ENCODE data around the gene KLHDC4.

The KLHDC4 gene

DNA sequence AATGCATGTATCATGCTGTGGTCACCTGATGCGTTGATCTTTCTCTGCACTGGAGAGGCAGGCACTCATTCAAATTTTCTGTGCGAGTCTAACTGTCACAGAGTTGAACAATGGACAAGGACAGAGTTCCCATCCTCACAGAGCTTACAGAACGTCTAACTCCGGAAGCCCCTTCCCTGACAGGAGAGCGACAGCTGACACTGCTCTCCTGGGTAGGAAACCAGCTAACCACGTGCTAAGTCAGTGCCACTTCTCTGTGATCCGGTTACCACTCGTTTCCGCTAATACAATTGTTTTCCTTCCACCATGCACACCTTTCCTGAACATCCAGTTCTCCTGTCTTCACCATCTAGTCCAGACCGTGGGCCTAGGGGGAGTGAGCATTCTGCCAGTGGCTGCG lies 11.3 kb downstream of the KLHDC4 start:
- FAIRE-seq (no peak), DNase-seq (ENCODE audit: insufficient read length, low spot score) (no peak)
- TF ChIP-seq POLR2AphosphoS5 (IDR thresholded peaks at IDR 0.05; ENCODE audit: low read depth, low read length) (no peak), PAX5 (IDR thresholded peaks at IDR 0.05; ENCODE audit: insufficient read depth, low read length, severe bottlenecking) (no peak), POU2F2 (IDR thresholded peaks at IDR 0.05; ENCODE audit: low read depth, low read length) (no peak), TAF1 (IDR thresholded peaks at IDR 0.05; ENCODE audit: low read depth, low read length) (no peak), SPI1 (IDR thresholded peaks at IDR 0.05; ENCODE audit: low read depth, low read length) (no peak), POLR2A (IDR thresholded peaks at IDR 0.05; ENCODE audit: low read depth, low read length) (no peak)

DNA sequence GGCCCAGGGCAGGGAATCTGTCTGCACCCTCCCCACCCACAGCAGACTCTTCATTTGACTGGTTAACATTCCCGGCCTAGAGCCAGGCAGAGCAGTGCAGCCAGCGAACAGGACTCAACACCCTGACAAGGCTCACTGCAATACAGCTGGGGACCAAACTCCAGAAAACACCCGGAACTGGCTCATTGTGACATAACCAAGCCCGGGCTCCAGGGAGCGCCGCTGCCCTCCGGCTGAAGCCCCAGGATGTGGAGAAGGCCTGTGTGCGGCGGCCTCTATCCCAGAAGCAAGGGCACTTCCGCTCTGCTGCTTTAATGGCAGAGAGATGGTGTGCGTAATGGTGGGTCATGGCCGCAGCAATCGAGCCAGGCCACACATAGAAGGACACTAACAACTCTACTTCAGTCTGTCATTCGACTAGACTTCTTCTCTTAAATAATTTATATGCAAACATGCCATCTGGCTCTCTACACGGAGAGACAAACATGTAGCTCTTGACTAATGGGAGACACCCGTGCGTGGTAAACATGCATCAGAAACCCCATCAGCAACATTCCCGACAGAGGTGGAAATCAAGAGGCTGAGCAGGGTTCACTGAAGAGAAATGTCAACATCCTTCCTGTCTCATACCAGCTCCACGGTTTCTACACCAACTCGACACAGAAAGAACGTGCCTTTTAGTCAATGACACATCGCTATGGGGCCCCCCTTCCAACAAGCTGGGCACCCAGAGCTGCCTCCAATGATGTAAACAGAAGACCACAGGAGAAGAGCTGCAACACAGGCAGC lies 18.0 kb downstream of the KLHDC4 start:
- no peak for DNase-seq (ENCODE audit: insufficient read length, low spot score)
- FAIRE-seq: no peak
- TF ChIP-seq POU2F2 (IDR thresholded peaks at IDR 0.05; ENCODE audit: low read depth, low read length): no peak
- TF ChIP-seq POLR2AphosphoS5 (IDR thresholded peaks at IDR 0.05; ENCODE audit: low read depth, low read length): no peak
- no peak for TF ChIP-seq SPI1 (IDR thresholded peaks at IDR 0.05; ENCODE audit: low read depth, low read length)
- no peak for TF ChIP-seq PAX5 (IDR thresholded peaks at IDR 0.05; ENCODE audit: insufficient read depth, low read length, severe bottlenecking)
- no peak for TF ChIP-seq TAF1 (IDR thresholded peaks at IDR 0.05; ENCODE audit: low read depth, low read length)
- TF ChIP-seq POLR2A (IDR thresholded peaks at IDR 0.05; ENCODE audit: low read depth, low read length): no peak

DNA sequence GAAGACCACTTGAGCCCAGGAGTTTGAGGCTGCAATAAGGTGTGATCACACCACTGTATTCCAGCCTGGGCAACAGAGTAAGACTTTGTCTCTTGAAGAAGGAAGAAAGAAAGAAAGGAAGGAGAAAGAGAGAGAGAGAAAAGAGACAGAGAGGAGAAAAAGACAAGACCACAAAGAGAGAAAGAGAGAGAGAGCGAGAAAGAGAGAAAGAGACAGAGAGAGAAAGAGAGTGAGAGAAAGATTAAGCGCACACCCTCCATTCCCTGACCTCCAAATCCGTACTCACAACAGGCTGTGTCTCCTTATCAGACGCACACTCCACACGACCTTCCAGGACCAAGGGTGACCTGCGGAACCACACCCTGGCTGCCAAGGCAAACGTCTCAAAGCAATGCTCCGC lies 19.6 kb downstream of the KLHDC4 start:
- FAIRE-seq (no peak), DNase-seq (ENCODE audit: insufficient read length, low spot score) (no peak)
- TF ChIP-seq POU2F2 (IDR thresholded peaks at IDR 0.05; ENCODE audit: low read depth, low read length) (no peak), POLR2A (IDR thresholded peaks at IDR 0.05; ENCODE audit: low read depth, low read length) (no peak), PAX5 (IDR thresholded peaks at IDR 0.05; ENCODE audit: insufficient read depth, low read length, severe bottlenecking) (no peak), TAF1 (IDR thresholded peaks at IDR 0.05; ENCODE audit: low read depth, low read length) (no peak), SPI1 (IDR thresholded peaks at IDR 0.05; ENCODE audit: low read depth, low read length) (no peak), POLR2AphosphoS5 (IDR thresholded peaks at IDR 0.05; ENCODE audit: low read depth, low read length) (no peak)

DNA sequence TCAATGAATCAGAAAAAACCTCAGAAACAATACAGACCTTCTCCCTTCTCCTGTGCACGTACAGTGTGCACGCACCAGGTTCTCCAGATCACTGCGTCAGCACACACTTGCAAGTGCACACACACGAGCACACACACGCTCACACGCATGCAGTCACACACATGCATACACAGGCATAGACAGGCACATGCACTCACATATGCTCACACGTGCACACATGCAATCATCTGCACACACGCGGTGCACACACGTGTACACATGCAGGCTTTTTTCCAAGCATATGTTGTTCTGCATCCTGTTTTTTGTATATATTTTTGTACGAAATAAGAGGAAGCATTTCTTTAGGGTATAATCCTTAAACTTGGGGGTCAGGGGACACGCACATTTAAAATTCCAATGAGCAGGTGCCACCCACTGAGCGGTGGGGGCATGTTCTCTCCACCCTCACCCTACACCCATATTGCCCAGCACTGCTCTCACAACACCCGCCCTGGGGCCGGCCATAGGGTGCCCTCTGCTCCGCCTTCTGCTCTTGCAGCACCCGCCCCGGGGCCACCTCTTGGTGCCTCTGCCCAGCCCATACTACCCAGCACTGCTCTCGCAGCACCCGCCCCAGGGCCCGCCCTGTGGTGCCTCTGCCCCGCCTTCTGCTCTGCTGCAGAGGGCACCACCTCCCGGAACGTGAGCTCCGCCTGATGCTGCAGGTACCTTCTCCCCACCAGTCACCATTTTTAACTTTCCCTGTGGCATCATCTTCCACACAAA lies 20.9 kb downstream of the KLHDC4 start:
- no peak for FAIRE-seq
- no peak for TF ChIP-seq POLR2A (IDR thresholded peaks at IDR 0.05; ENCODE audit: low read depth, low read length)
- no peak for TF ChIP-seq POU2F2 (IDR thresholded peaks at IDR 0.05; ENCODE audit: low read depth, low read length)
- no peak for TF ChIP-seq SPI1 (IDR thresholded peaks at IDR 0.05; ENCODE audit: low read depth, low read length)
- TF ChIP-seq POLR2AphosphoS5 (IDR thresholded peaks at IDR 0.05; ENCODE audit: low read depth, low read length): no peak
- no peak for TF ChIP-seq PAX5 (IDR thresholded peaks at IDR 0.05; ENCODE audit: insufficient read depth, low read length, severe bottlenecking)

DNA sequence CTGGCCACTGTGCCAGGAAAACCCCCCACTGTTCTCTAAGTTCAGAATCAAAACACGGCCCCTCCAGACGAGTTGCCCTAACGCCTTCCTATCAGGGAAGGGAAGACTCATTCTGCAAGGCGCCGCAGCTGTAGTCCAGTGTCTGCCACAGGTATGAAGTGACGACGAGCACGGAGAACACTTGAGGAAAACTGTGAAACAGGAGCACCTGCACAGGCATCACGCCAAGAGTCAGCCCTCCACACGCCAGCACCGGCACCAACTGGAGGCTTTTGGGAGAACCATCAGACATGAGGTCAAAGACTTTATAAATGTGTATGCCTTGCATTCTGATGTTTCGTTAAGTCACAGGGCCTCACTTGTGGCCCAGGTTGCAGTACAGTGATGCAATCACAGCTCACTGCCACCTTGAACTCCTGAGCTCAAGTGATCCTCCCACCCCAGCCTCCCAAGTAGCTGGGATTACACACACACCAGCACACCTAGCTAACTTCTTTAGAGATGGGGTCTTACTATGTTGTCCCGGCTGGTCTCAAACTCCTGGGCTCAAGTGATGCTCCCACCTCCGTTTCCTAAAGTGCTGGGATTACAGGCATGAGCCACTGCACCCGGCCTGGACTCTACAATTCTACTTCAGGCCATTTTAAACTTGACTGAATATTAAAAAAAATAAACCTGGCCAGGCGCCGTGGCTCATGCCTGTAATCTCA lies 22.9 kb downstream of the KLHDC4 start:
- no peak for TF ChIP-seq POLR2AphosphoS5 (IDR thresholded peaks at IDR 0.05; ENCODE audit: low read depth, low read length)
- no peak for TF ChIP-seq SPI1 (IDR thresholded peaks at IDR 0.05; ENCODE audit: low read depth, low read length)
- TF ChIP-seq POLR2A (IDR thresholded peaks at IDR 0.05; ENCODE audit: low read depth, low read length): no peak
- no peak for TF ChIP-seq TAF1 (IDR thresholded peaks at IDR 0.05; ENCODE audit: low read depth, low read length)
- no peak for TF ChIP-seq PAX5 (IDR thresholded peaks at IDR 0.05; ENCODE audit: insufficient read depth, low read length, severe bottlenecking)
- no peak for TF ChIP-seq POU2F2 (IDR thresholded peaks at IDR 0.05; ENCODE audit: low read depth, low read length)
- FAIRE-seq: no peak
- no peak for DNase-seq (ENCODE audit: insufficient read length, low spot score)

More for the DNA sequence above, 20.9 kb downstream of the KLHDC4 start:
- no peak for DNase-seq (ENCODE audit: insufficient read length, low spot score)

DNA sequence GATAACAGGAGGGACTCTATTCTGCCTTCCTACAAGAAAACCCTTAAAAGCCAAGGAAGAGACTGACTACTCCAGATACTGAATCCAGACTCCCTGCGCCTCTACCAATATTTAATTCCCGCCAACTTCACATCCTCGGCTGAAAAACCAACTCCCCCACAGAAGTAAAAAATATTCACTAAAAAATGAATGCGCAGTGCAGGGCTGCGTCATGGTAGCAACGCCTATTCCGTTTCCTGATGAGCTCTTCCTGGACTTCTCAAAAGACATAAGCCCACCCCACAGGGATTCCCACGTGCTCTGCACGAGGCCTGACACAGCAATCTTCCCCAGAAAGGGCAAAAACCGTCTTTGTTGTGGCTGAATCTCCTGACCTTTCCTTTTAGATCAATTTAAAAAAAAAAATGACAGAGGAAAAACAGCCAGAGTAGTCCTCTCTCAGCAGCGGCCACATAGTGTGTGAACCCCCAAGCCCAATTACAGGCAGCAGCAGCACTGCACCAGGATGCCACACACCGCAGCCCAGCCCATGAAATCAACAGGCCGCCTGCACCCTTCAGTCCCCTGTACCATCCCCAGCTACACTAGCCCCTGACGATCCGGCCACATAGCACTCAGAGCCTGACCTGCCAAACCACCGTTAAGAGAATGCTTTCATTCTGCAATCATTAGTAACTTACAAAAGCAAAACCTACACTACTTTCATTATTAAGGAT lies 23.9 kb downstream of the KLHDC4 start:
- DNase-seq (ENCODE audit: insufficient read length, low spot score): no peak
- TF ChIP-seq POU2F2 (IDR thresholded peaks at IDR 0.05; ENCODE audit: low read depth, low read length): no peak
- TF ChIP-seq TAF1 (IDR thresholded peaks at IDR 0.05; ENCODE audit: low read depth, low read length): no peak
- TF ChIP-seq PAX5 (IDR thresholded peaks at IDR 0.05; ENCODE audit: insufficient read depth, low read length, severe bottlenecking): no peak
- TF ChIP-seq POLR2AphosphoS5 (IDR thresholded peaks at IDR 0.05; ENCODE audit: low read depth, low read length): no peak
- no peak for TF ChIP-seq POLR2A (IDR thresholded peaks at IDR 0.05; ENCODE audit: low read depth, low read length)
- TF ChIP-seq SPI1 (IDR thresholded peaks at IDR 0.05; ENCODE audit: low read depth, low read length): no peak
- no peak for FAIRE-seq

DNA sequence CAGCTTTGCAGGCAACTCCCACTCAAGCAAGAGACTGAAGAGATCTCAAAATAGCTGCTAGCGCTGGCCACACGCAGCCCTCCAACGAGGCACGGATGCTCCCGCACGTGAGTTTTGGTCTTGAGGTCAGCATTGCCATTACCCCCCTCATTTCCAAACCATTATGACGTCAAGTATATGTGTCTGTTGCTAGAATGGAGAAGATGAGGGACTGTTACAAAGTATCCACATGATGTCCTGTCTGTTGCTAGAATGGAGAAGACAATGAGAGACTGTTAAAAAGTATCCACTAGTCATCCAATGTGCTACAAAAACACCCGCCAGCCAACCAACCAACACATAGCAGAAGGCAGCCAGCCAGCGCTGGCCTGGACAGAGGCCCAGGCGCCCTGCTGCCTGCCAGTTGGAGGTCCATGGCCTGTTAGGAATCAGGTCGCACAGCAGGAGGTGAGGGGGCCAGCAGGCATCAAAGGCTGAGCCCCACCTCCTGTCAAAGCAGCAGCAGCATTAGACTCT lies 24.8 kb downstream of the KLHDC4 start:
- no peak for DNase-seq (ENCODE audit: insufficient read length, low spot score)
- TF ChIP-seq PAX5 (IDR thresholded peaks at IDR 0.05; ENCODE audit: insufficient read depth, low read length, severe bottlenecking) (no peak), TAF1 (IDR thresholded peaks at IDR 0.05; ENCODE audit: low read depth, low read length) (no peak), POLR2AphosphoS5 (IDR thresholded peaks at IDR 0.05; ENCODE audit: low read depth, low read length) (no peak), SPI1 (IDR thresholded peaks at IDR 0.05; ENCODE audit: low read depth, low read length) (no peak), POLR2A (IDR thresholded peaks at IDR 0.05; ENCODE audit: low read depth, low read length) (no peak), POU2F2 (IDR thresholded peaks at IDR 0.05; ENCODE audit: low read depth, low read length) (no peak)
- no peak for FAIRE-seq

DNA sequence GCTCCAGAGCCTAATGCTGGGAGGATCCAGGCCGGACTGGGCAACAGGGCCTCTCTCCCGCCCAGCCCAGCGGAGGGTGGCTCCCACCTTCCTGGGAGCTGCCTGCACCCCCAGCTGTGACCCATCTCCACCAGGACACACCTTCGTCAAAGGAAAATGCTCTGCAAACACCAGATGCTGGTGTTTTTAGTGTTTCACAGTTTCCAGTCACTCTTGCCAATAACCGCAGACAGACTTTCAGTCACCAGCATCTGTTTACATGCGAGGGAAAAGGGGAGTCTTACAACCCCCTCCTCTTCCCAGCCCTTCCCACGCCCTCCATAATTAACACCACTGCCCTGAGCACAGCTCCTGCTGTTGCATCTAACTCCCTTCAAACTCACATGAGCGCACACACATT lies 25.3 kb downstream of the KLHDC4 start:
- no peak for DNase-seq (ENCODE audit: insufficient read length, low spot score)
- no peak for FAIRE-seq
- TF ChIP-seq SPI1 (IDR thresholded peaks at IDR 0.05; ENCODE audit: low read depth, low read length) (no peak), TAF1 (IDR thresholded peaks at IDR 0.05; ENCODE audit: low read depth, low read length) (no peak), POLR2AphosphoS5 (IDR thresholded peaks at IDR 0.05; ENCODE audit: low read depth, low read length) (no peak), POU2F2 (IDR thresholded peaks at IDR 0.05; ENCODE audit: low read depth, low read length) (no peak), PAX5 (IDR thresholded peaks at IDR 0.05; ENCODE audit: insufficient read depth, low read length, severe bottlenecking) (no peak), POLR2A (IDR thresholded peaks at IDR 0.05; ENCODE audit: low read depth, low read length) (no peak)

Data from GM12891 (cell line).